ENCODE results near the gene TNNT3. TPM values are rescaled to one million over a fixed set of nuclear protein-coding genes. Genes with fewer than 3 reads are reported as not detected.

The TNNT3 gene
- total RNA-seq, 4 donors from 2014 or later, result 4.6 to 21.3 (median 14.4) TPM

DNA sequence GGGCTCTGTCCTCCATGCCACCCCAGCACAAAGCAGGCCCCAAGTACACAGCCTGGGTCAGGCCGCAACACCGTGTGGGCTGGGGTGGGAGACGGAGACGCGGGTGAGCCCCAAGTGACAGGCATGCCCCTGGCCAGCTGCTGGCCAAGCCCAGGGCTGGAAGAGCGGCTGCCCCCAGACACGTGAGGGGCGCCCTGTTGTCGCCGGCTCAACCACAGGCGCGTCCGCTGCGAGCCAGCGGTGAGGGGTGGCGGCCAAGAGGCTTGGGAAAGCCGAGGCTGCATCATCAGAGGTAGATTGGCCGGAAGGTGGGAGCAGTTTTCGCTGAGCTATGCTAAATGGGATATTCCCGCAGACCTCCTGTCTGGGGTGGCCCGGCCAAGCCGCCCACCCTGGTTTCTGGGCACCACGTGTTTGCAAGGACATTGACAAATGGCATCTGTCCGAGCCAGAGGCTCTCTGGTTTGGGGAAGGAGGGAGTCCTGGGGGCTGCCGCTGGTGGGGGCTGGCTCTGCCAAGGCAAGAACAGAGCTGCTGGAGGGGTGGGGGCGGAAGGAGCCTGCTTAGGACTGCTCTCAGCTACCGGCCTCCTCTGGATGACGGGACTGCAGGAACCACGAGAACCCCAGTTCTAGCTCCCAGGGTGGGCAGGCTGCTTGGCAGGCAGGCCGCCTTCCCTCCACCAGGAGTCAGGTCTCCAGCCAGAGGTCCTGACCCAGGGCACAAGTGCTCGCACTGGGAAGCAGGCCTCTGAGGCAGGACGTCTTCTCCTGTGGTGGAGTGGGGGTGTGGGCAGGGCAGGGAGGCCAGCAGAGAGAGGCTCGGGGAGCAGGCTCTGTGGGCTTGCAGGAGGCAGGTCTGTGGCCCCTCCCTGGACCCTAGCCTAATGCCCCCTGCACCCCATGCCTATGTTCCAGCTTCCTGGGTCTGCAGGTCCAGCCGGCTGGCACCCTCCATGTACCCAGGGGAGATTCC lies 28.4 kb upstream of the TNNT3 start:
- DNase-seq (ENCODE audit: low spot score) (no peak), ATAC-seq (ENCODE audit: low FRiP score) (no peak)
- TF ChIP-seq, protein P1, sequence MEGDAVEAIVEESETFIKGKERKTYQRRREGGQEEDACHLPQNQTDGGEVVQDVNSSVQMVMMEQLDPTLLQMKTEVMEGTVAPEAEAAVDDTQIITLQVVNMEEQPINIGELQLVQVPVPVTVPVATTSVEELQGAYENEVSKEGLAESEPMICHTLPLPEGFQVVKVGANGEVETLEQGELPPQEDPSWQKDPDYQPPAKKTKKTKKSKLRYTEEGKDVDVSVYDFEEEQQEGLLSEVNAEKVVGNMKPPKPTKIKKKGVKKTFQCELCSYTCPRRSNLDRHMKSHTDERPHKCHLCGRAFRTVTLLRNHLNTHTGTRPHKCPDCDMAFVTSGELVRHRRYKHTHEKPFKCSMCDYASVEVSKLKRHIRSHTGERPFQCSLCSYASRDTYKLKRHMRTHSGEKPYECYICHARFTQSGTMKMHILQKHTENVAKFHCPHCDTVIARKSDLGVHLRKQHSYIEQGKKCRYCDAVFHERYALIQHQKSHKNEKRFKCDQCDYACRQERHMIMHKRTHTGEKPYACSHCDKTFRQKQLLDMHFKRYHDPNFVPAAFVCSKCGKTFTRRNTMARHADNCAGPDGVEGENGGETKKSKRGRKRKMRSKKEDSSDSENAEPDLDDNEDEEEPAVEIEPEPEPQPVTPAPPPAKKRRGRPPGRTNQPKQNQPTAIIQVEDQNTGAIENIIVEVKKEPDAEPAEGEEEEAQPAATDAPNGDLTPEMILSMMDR (IDR thresholded peaks at IDR 0.05), result no peak

DNA sequence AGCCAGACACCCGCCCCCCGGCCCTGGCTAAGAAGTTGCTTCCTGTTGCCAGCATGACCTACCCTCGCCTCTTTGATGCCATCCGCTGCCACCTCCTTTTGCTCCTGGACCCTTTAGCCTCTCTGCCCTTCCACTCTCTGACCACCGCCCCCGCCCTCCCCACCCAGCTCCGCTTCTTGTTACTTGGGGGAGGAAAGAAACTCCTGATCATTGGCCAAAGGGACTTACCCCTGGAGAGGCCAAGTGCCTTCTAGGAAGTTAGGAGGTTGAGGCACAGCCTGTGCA lies 27.7 kb upstream of the TNNT3 start, which contains the start of gene PRR33:
Gene PRR33 (minus strand): TSS at position 65 of the 285 bp plus-strand sequence. CDS start 1,311 bp downstream, outside the sequence.
- ATAC-seq (ENCODE audit: low FRiP score), result no peak
- TF ChIP-seq, protein P1 (IDR thresholded peaks at IDR 0.05), result no peak
- no peak for DNase-seq (ENCODE audit: low spot score)

DNA sequence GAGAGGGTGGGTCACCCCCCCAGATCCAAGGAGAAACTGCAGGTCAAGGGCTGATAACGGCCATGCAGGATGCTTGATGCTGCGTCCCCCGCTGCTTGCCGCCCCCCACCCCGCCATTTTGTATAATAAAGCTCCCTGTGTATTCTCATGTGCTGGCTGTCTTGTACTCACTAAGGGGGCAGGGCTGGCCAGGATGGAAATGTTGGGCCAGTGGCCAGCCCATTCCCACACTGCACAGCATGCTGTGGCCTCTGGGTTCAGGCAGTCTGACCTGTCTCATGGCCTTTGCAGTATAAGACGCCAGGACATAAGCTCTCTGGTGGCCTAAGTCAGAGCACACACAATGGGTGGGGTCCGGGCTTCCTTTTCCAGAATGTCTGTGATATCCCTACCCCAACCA lies 27.4 kb upstream of the TNNT3 start:
- DNase-seq (ENCODE audit: low spot score) (no peak), ATAC-seq (ENCODE audit: low FRiP score) (no peak)
- TF ChIP-seq, protein P1 (IDR thresholded peaks at IDR 0.05), result no peak

DNA sequence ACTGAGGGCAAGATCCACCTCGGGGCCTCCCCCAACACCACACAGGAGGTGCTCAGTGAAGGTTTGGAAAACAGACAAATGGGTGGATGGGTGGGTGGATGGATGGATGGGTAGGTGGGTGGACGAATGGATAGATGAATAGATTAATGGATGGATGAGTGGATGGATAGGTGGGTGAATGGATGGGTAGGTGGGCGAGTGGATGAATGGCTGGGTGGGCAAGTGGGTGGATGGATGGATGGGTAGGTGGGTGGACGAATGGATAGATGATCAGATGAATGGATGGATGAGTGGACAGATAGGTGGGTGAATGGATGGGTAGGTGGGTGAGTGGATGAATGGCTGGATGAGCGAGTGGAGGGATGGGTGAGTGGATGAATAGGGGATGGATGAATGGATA lies 26.9 kb upstream of the TNNT3 start:
- ATAC-seq (ENCODE audit: low FRiP score) (no peak), DNase-seq (ENCODE audit: low spot score) (no peak)
- TF ChIP-seq, protein P1 (IDR thresholded peaks at IDR 0.05), result no peak

DNA sequence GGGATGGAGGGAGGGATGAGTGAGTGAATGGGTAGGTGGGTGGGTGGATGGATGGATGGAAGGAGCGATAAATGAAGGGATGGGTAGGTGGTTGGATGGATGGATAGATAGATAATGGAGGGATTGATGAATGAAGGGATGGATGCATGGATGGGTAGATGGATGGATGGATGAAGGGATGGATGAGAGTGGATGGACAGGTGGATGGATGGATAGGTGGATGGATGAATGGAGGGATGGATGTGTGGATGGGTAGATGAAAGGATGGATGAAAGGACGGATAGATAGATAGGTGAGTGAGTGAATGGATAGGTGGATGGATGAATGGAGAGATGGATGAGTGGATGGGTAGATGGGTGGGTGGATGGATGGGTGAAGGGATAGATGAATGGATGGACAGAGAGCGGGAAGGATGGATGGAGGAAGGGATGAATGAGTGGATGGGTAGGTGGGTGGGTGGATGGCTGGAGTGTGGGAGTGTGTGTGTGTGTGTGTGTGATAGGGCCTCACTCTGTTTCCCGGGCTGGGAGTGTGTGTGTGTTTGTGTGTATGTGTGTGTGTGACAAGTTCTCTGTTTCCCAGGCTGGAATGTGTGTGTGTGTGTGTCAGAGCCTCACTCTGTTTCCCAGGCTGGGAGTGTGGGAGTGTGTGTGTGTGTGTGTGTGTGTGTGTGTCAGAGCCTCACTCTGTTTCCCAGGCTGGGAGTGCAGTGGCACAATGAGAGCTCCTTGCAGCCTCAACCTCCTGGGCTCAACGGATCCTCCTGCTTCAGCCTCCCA lies 25.7 kb upstream of the TNNT3 start:
- DNase-seq (ENCODE audit: low spot score) (no peak), ATAC-seq (ENCODE audit: low FRiP score) (no peak)
- TF ChIP-seq, protein P1 (IDR thresholded peaks at IDR 0.05), result no peak

DNA sequence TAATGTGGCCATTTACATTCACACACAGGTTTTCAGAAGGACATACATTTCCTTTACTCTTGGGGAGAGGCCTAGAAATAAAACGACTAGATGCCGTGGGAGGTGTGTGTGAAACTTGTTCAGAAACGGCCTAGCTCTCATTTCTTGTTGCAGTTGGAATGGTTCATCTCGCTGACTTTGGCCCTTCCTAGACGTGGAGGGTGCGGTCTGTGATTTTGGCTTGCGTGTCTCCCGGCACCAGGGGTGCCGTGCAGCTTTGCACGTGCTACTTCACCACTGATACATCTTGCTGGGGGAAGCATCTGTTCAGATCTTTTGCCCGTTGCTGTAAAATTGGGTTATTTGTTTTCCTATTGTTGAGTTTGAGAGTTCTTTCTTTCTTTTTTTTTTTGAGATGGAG lies 24.7 kb upstream of the TNNT3 start:
- ATAC-seq (ENCODE audit: low FRiP score), result no peak
- no peak for DNase-seq (ENCODE audit: low spot score)
- TF ChIP-seq, protein P1 (IDR thresholded peaks at IDR 0.05), result no peak

All from omental fat pad (tissue), 4 donors.